ENCODE measurements around the gene RAE1. TPM values are rescaled to one million over a fixed set of nuclear protein-coding genes. Genes with fewer than 3 reads are reported as not detected.

Gene RAE1
- total RNA-seq, 1 experiment from 2014 or later, result 183 TPM

- Histone ChIP-seq H3K9me2 (replicated peaks; ENCODE audit: low read length) (no peaks in the 10 kb centered on the region), H3K4me1 (ENCODE audit: insufficient read depth, low read length) (peaks cover 11% of the 10 kb centered on the region), H3K36me3 (ENCODE audit: low read depth, low read length) (peaks cover 23% of the 10 kb centered on the region), H3K4me2 (ENCODE audit: low read length) (no peak overlapping the region; the same call in 1 of the 2 replicates), H4K20me1 (ENCODE audit: low read length) (peaks cover 28% of the 10 kb centered on the region), H2AFZ (ENCODE audit: low read length) (no peak overlapping the region), H3K4me3 (ENCODE audit: low read length) (no peak overlapping the region), H3K9ac (ENCODE audit: low read length) (no peak overlapping the region), H3K27ac (ENCODE audit: low read length) (no peak overlapping the region), H3K9me3 (ENCODE audit: low read length) (no peaks in the 10 kb centered on the region), H3F3A (ENCODE audit: low read length, unreplicated experiment) (no peaks in the 10 kb centered on the region), H3K79me2 (ENCODE audit: low read length) (peaks cover 48% of the 10 kb centered on the region), H3K27me3 (ENCODE audit: low read length) (no peaks in the 10 kb centered on the region)
- ChIA-PET POLR2A (ENCODE audit: unreplicated experiment) (no interaction called here), CTCF (no interaction called here)
- TF ChIP-seq CTCF (conservative IDR thresholded peaks at IDR 0.05; ENCODE audit: low read depth, low read length) (peak; percentile 27; the same call in 1 of the 2 replicates), EZH2phosphoT487 (IDR thresholded peaks at IDR 0.05; ENCODE audit: borderline replicate concordance, low read length) (no peak)
- ATAC-seq (no peak), DNase-seq (no peak)
- BruUV-seq (replicated peaks), result no TSS peak
- intact Hi-C loops (cut with micrococcal nuclease), result no loop called here
Measured at GRCh38 chr20:57353351-57353750, 2.3 kb downstream of the RAE1 start.

GRCh38 chr20:57361517-57361916 is 10.5 kb downstream of the RAE1 start:
- no peak for TF ChIP-seq EZH2 (IDR thresholded peaks at IDR 0.05; ENCODE audit: low read length, unreplicated experiment)
- TF ChIP-seq CTCF (conservative IDR thresholded peaks at IDR 0.05; ENCODE audit: low read depth, low read length), result no peak
- no peak for TF ChIP-seq EZH2phosphoT487 (IDR thresholded peaks at IDR 0.05; ENCODE audit: borderline replicate concordance, low read length)
- Histone ChIP-seq H4K20me1 (ENCODE audit: low read length) (peaks cover 20% of the 10 kb centered on the region), H3K27ac (ENCODE audit: low read length) (no peak overlapping the region; the same call in 1 of the 2 replicates), H3K79me2 (ENCODE audit: low read length) (peaks cover 6% of the 10 kb centered on the region), H3K27me3 (ENCODE audit: low read length) (no peaks in the 10 kb centered on the region), H3K4me2 (ENCODE audit: low read length) (no peak overlapping the region), H3K9me3 (ENCODE audit: low read length) (no peaks in the 10 kb centered on the region), H3K9me2 (replicated peaks; ENCODE audit: low read length) (no peaks in the 10 kb centered on the region), H3K4me1 (ENCODE audit: insufficient read depth, low read length) (no peaks in the 10 kb centered on the region), H3K36me3 (ENCODE audit: low read depth, low read length) (peaks cover 42% of the 10 kb centered on the region), H3F3A (ENCODE audit: low read length, unreplicated experiment) (no peaks in the 10 kb centered on the region), H2AFZ (ENCODE audit: low read length) (no peak overlapping the region), H3K9ac (ENCODE audit: low read length) (no peak overlapping the region), H3K4me3 (ENCODE audit: low read length) (no peak overlapping the region)
- intact Hi-C loops (cut with micrococcal nuclease), result no loop called here
- peak; percentile 84 for DNase-seq
- POLR2A ChIA-PET (ENCODE audit: unreplicated experiment), result interaction anchor here (0.5 kb wide), 1 partner anchor 21 kb away, joined by 4 read pairs; no protein-coding TSS in a partner anchor
- no TSS peak for BruUV-seq (replicated peaks)
- ATAC-seq, result peak; percentile 95
- CTCF ChIA-PET, result interaction anchor here (0.6 kb wide), 1 partner anchor 484 kb away, joined by 3 read pairs; no protein-coding TSS in a partner anchor

DNA sequence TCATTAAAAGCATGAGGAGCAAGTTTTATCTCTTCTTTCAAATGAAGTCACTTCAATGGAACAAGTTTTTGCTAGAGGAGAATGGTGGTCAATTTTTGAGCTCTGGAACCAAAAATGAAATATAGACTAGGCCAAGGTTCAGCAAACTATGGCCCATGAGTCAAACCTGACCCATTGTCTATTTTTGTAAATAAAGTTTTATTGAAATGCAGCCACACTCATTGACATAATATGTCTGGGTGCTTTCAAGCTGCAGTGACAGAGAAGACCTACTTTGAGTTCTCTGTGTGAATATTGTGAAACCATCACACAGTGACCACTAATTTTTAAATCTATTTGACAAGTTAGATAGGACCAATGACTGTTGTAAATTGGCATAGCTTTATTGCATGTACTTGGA is 13.4 kb downstream of the RAE1 start:
- ATAC-seq, result no peak
- CTCF ChIA-PET, result no interaction called here
- Histone ChIP-seq H3K36me3 (ENCODE audit: low read depth, low read length) (peaks cover 70% of the 10 kb centered on the region), H3K9me2 (replicated peaks; ENCODE audit: low read length) (no peaks in the 10 kb centered on the region), H3K27ac (ENCODE audit: low read length) (no peak overlapping the region), H3K79me2 (ENCODE audit: low read length) (peaks cover 3% of the 10 kb centered on the region), H4K20me1 (ENCODE audit: low read length) (peaks cover 20% of the 10 kb centered on the region), H3K4me2 (ENCODE audit: low read length) (no peak overlapping the region), H3K9ac (ENCODE audit: low read length) (no peak overlapping the region), H3K9me3 (ENCODE audit: low read length) (no peaks in the 10 kb centered on the region), H3K27me3 (ENCODE audit: low read length) (no peaks in the 10 kb centered on the region), H3K4me3 (ENCODE audit: low read length) (no peak overlapping the region), H3K4me1 (ENCODE audit: insufficient read depth, low read length) (no peaks in the 10 kb centered on the region), H2AFZ (ENCODE audit: low read length) (no peak overlapping the region), H3F3A (ENCODE audit: low read length, unreplicated experiment) (no peaks in the 10 kb centered on the region)
- no peak for DNase-seq
- no TSS peak for BruUV-seq (replicated peaks)
- POLR2A ChIA-PET (ENCODE audit: unreplicated experiment), result no interaction called here
- TF ChIP-seq CTCF (conservative IDR thresholded peaks at IDR 0.05; ENCODE audit: low read depth, low read length) (no peak), EZH2phosphoT487 (IDR thresholded peaks at IDR 0.05; ENCODE audit: borderline replicate concordance, low read length) (no peak), EZH2 (IDR thresholded peaks at IDR 0.05; ENCODE audit: low read length, unreplicated experiment) (no peak)
- intact Hi-C loops (cut with micrococcal nuclease), result no loop called here

All from PC-3 (cell line).